ENCODE data around the gene MINK1. TPM values are rescaled to one million over a fixed set of nuclear protein-coding genes. Genes with fewer than 3 reads are reported as not detected.
A peak's percentile ranks its signal among the peaks of the same experiment; 100 is the strongest.

Gene MINK1
- total RNA-seq, 2 experiments from 2014 or later = 50.8 to 51.5 TPM

GRCh38 chr17:4898927-4899326 is 65.8 kb downstream of the MINK1 start:
- intact Hi-C loops (cut with micrococcal nuclease) = no loop called here

GRCh38 chr17:4899341-4900230 is 66.4 kb downstream of the MINK1 start, which contains the start of gene C17orf107:
C17orf107 (plus strand) TSS chr17:4899536; CDS start chr17:4899763, 227 bp downstream.
- TF ChIP-seq CTCF (IDR thresholded peaks at IDR 0.05) = no peak
- Mint-ChIP-seq H3K36me3 (ENCODE audit: low read depth) (peaks cover 21% of the 10 kb centered on the region), H3K4me1 (ENCODE audit: low read depth) (peaks cover 31% of the 10 kb centered on the region), H3K9me3 (no peaks in the 10 kb centered on the region), H3K27ac (peak within 1 kb of the TSS; percentile 94), H3K27me3 (no peaks in the 10 kb centered on the region), H3K4me3 (peak within 1 kb of the TSS; percentile 94)
- peak; percentile 99 for DNase-seq
- peak; percentile 79 for ATAC-seq
- ChIA-PET POLR2A (interaction anchor here (0.8 to 5.8 kb wide), 12 partner anchors 9 to 196 kb away, joined by 3 to 41 read pairs (median 7); partner anchors contain the start of genes PELP1, PFN1, PLD2 and RNF167), CTCF (interaction anchor here (0.6 to 2.5 kb wide), 10 partner anchors 9 to 333 kb away, joined by 3 to 23 read pairs (median 4); no protein-coding TSS in a partner anchor)
- intact Hi-C loops (cut with micrococcal nuclease) = loop anchor here (10.0 kb wide), 1 partner anchor 165 kb away; no protein-coding TSS in a partner anchor

More at GRCh38 chr17:4898927-4899326, 65.8 kb downstream of the MINK1 start:
- ChIA-PET CTCF (interaction anchor here (1.0 to 2.5 kb wide), 8 partner anchors 8 to 332 kb away, joined by 3 to 23 read pairs (median 5); no protein-coding TSS in a partner anchor), POLR2A (interaction anchor here (0.6 to 5.8 kb wide), 11 partner anchors 8 to 199 kb away, joined by 3 to 41 read pairs (median 7); partner anchors contain the start of genes PELP1, PFN1, PLD2 and RNF167)
- Mint-ChIP-seq H3K9me3 (no peaks in the 10 kb centered on the region), H3K4me1 (ENCODE audit: low read depth) (peaks cover 27% of the 10 kb centered on the region), H3K27me3 (no peaks in the 10 kb centered on the region), H3K27ac (no peak overlapping the region), H3K4me3 (peak overlapping the region; percentile 94), H3K36me3 (ENCODE audit: low read depth) (peaks cover 21% of the 10 kb centered on the region)
- no peak for TF ChIP-seq CTCF (IDR thresholded peaks at IDR 0.05)
- peak; percentile 2 for ATAC-seq
- peak; percentile 33 for DNase-seq

GRCh38 chr17:4900231-4901107 is 67.3 kb downstream of the MINK1 start:
- Mint-ChIP-seq H3K4me3 (peak overlapping the region; percentile 94), H3K9me3 (no peaks in the 10 kb centered on the region), H3K36me3 (ENCODE audit: low read depth) (peaks cover 16% of the 10 kb centered on the region), H3K27ac (peak overlapping the region; percentile 94), H3K27me3 (no peaks in the 10 kb centered on the region), H3K4me1 (ENCODE audit: low read depth) (peaks cover 34% of the 10 kb centered on the region)
- TF ChIP-seq CTCF (IDR thresholded peaks at IDR 0.05) = no peak
- ATAC-seq = peak; percentile 24
- peak; percentile 68 for DNase-seq
- ChIA-PET CTCF (interaction anchor here (0.6 to 2.5 kb wide), 6 partner anchors 8 to 110 kb away, joined by 3 to 23 read pairs (median 4); no protein-coding TSS in a partner anchor), POLR2A (interaction anchor here (0.6 to 5.8 kb wide), 11 partner anchors 8 to 197 kb away, joined by 3 to 41 read pairs (median 7); partner anchors contain the start of genes ARRB2, PELP1, PFN1 and PLD2)
- intact Hi-C loops (cut with micrococcal nuclease) = loop anchor here (10.0 kb wide), 1 partner anchor 164 kb away; no protein-coding TSS in a partner anchor

GRCh38 chr17:4901108-4901647 is 68.0 kb downstream of the MINK1 start:
- no peak for TF ChIP-seq CTCF (IDR thresholded peaks at IDR 0.05)
- Mint-ChIP-seq H3K27me3 (no peaks in the 10 kb centered on the region), H3K4me3 (peak overlapping the region; percentile 94), H3K36me3 (ENCODE audit: low read depth) (peaks cover 16% of the 10 kb centered on the region), H3K9me3 (no peaks in the 10 kb centered on the region), H3K4me1 (ENCODE audit: low read depth) (peaks cover 34% of the 10 kb centered on the region), H3K27ac (peak overlapping the region; percentile 57)
- DNase-seq (no peak), ATAC-seq (no peak)
- CTCF ChIA-PET = interaction anchor here (1.2 to 1.4 kb wide), 2 partner anchors 56 to 335 kb away, joined by 3 read pairs; no protein-coding TSS in a partner anchor
- intact Hi-C loops (cut with micrococcal nuclease) = loop anchor here (10.0 kb wide), 1 partner anchor 164 kb away; no protein-coding TSS in a partner anchor
- POLR2A ChIA-PET = interaction anchor here (0.6 to 5.8 kb wide), 10 partner anchors 8 to 201 kb away, joined by 3 to 41 read pairs (median 6); partner anchors contain the start of genes ARRB2, PELP1, PFN1 and RNF167
